Measurements from ENCODE around the gene TNNC1.

- no peak for TF ChIP-seq CTCF (conservative IDR thresholded peaks at IDR 0.05; ENCODE audit: low read depth, low read length)
- TF ChIP-seq EZH2 (IDR thresholded peaks at IDR 0.05; ENCODE audit: borderline replicate concordance, low read depth, low read length, poor library complexity, severe bottlenecking) = no peak
Observed at GRCh38 chr3:52423173-52423572, 30.7 kb downstream of the TNNC1 start.

Measured in A673 (cell line).